ENCODE data around the gene HGFAC.

HGFAC gene

GRCh38 chr4:3441501-3442459, at the start of gene HGFAC:
Gene HGFAC, plus strand, starts transcription at chr4:3441968. Its CDS starts 34 bp downstream, at chr4:3442002.
- no CpG with 5 or more reads among the region's 27 CpGs for WGBS (ENCODE audit: insufficient coverage, insufficient read length)
- Histone ChIP-seq H3K4me1 (ENCODE audit: control insufficient read depth, insufficient read depth, low read length) (no peaks in the 10 kb centered on the region), H3K4me3 (ENCODE audit: low read length) (no peak within 1 kb of the TSS), H3K27ac (ENCODE audit: low read length) (no peak within 1 kb of the TSS), H3K36me3 (ENCODE audit: control insufficient read depth, insufficient read depth, low read length) (no peaks in the 10 kb centered on the region), H3K27me3 (ENCODE audit: control insufficient read depth, insufficient read depth, low read length) (no peaks in the 10 kb centered on the region), H3K9me3 (ENCODE audit: control insufficient read depth, insufficient read depth, low read length) (no peaks in the 10 kb centered on the region)
- DNase-seq (ENCODE audit: low read depth, low spot score), result no peak

- Histone ChIP-seq H3K4me1 (ENCODE audit: control insufficient read depth, insufficient read depth, low read length) (peaks cover 20% of the 10 kb centered on the region), H3K27me3 (ENCODE audit: control insufficient read depth, insufficient read depth, low read length) (no peaks in the 10 kb centered on the region), H3K4me3 (ENCODE audit: low read length) (no peak overlapping the region), H3K27ac (ENCODE audit: low read length) (no peak overlapping the region), H3K36me3 (ENCODE audit: control insufficient read depth, insufficient read depth, low read length) (no peaks in the 10 kb centered on the region), H3K9me3 (ENCODE audit: control insufficient read depth, insufficient read depth, low read length) (0 out of 2 replicates have a peak, but pooled peaks cover 2% of the 10 kb centered on the region)
- WGBS (ENCODE audit: insufficient coverage, insufficient read length), result no CpG with 5 or more reads among the region's 4 CpGs
- DNase-seq (ENCODE audit: low read depth, low spot score), result no peak
Measured at GRCh38 chr4:3392321-3392720, 49.4 kb upstream of the HGFAC start.

GRCh38 chr4:3393171-3393570, 48.6 kb upstream of the HGFAC start:
- no peak overlapping the region for H3K4me3 ChIP-seq (ENCODE audit: low read length)
- H3K27me3 ChIP-seq (ENCODE audit: control insufficient read depth, insufficient read depth, low read length), result no peaks in the 10 kb centered on the region
- H3K9me3 ChIP-seq (ENCODE audit: control insufficient read depth, insufficient read depth, low read length), result 0 out of 2 replicates have a peak, but pooled peaks cover 2% of the 10 kb centered on the region
- H3K27ac ChIP-seq (ENCODE audit: low read length), result no peak overlapping the region
- WGBS (ENCODE audit: insufficient coverage, insufficient read length), result no CpG with 5 or more reads among the region's 8 CpGs
- DNase-seq (ENCODE audit: low read depth, low spot score), result no peak
- no peaks in the 10 kb centered on the region for H3K36me3 ChIP-seq (ENCODE audit: control insufficient read depth, insufficient read depth, low read length)
- peaks cover 16% of the 10 kb centered on the region for H3K4me1 ChIP-seq (ENCODE audit: control insufficient read depth, insufficient read depth, low read length)

GRCh38 chr4:3396600-3396999, 45.2 kb upstream of the HGFAC start:
- no peak overlapping the region for H3K27ac ChIP-seq (ENCODE audit: low read length)
- H3K4me3 ChIP-seq (ENCODE audit: low read length), result no peak overlapping the region
- H3K36me3 ChIP-seq (ENCODE audit: control insufficient read depth, insufficient read depth, low read length), result no peaks in the 10 kb centered on the region
- no peaks in the 10 kb centered on the region for H3K4me1 ChIP-seq (ENCODE audit: control insufficient read depth, insufficient read depth, low read length)
- H3K27me3 ChIP-seq (ENCODE audit: control insufficient read depth, insufficient read depth, low read length), result no peaks in the 10 kb centered on the region
- H3K9me3 ChIP-seq (ENCODE audit: control insufficient read depth, insufficient read depth, low read length), result 0 out of 2 replicates have a peak, but pooled peaks cover 2% of the 10 kb centered on the region
- no peak for DNase-seq (ENCODE audit: low read depth, low spot score)
- WGBS (ENCODE audit: insufficient coverage, insufficient read length), result no CpG with 5 or more reads among the region's 2 CpGs

GRCh38 chr4:3397128-3397527, 44.6 kb upstream of the HGFAC start:
- no peaks in the 10 kb centered on the region for H3K36me3 ChIP-seq (ENCODE audit: control insufficient read depth, insufficient read depth, low read length)
- no peak overlapping the region for H3K27ac ChIP-seq (ENCODE audit: low read length)
- H3K4me1 ChIP-seq (ENCODE audit: control insufficient read depth, insufficient read depth, low read length), result no peaks in the 10 kb centered on the region
- no CpG with 5 or more reads among the region's 11 CpGs for WGBS (ENCODE audit: insufficient coverage, insufficient read length)
- DNase-seq (ENCODE audit: low read depth, low spot score), result no peak
- H3K27me3 ChIP-seq (ENCODE audit: control insufficient read depth, insufficient read depth, low read length), result no peaks in the 10 kb centered on the region
- 0 out of 2 replicates have a peak, but pooled peaks cover 2% of the 10 kb centered on the region for H3K9me3 ChIP-seq (ENCODE audit: control insufficient read depth, insufficient read depth, low read length)
- no peak overlapping the region for H3K4me3 ChIP-seq (ENCODE audit: low read length)

GRCh38 chr4:3399277-3400194, 42.2 kb upstream of the HGFAC start:
- no peaks in the 10 kb centered on the region for H3K4me1 ChIP-seq (ENCODE audit: control insufficient read depth, insufficient read depth, low read length)
- H3K4me3 ChIP-seq (ENCODE audit: low read length), result no peak overlapping the region
- no peaks in the 10 kb centered on the region for H3K27me3 ChIP-seq (ENCODE audit: control insufficient read depth, insufficient read depth, low read length)
- no peak for DNase-seq (ENCODE audit: low read depth, low spot score)
- H3K9me3 ChIP-seq (ENCODE audit: control insufficient read depth, insufficient read depth, low read length), result 0 out of 2 replicates have a peak, but pooled peaks cover 2% of the 10 kb centered on the region
- H3K36me3 ChIP-seq (ENCODE audit: control insufficient read depth, insufficient read depth, low read length), result no peaks in the 10 kb centered on the region
- WGBS (ENCODE audit: insufficient coverage, insufficient read length), result no CpG with 5 or more reads among the region's 5 CpGs
- H3K27ac ChIP-seq (ENCODE audit: low read length), result no peak overlapping the region

- Histone ChIP-seq H3K9me3 (ENCODE audit: control insufficient read depth, insufficient read depth, low read length) (no peaks in the 10 kb centered on the region), H3K27ac (ENCODE audit: low read length) (no peak overlapping the region), H3K27me3 (ENCODE audit: control insufficient read depth, insufficient read depth, low read length) (no peaks in the 10 kb centered on the region), H3K4me3 (ENCODE audit: low read length) (no peak overlapping the region), H3K36me3 (ENCODE audit: control insufficient read depth, insufficient read depth, low read length) (no peaks in the 10 kb centered on the region), H3K4me1 (ENCODE audit: control insufficient read depth, insufficient read depth, low read length) (no peaks in the 10 kb centered on the region; the same call in 1 of the 2 replicates)
- WGBS (ENCODE audit: insufficient coverage, insufficient read length), result no CpG with 5 or more reads among the region's 22 CpGs
- DNase-seq (ENCODE audit: low read depth, low spot score), result no peak
Measured at GRCh38 chr4:3401436-3402171, 40.2 kb upstream of the HGFAC start.

GRCh38 chr4:3402491-3403347, 39.0 kb upstream of the HGFAC start:
- WGBS (ENCODE audit: insufficient coverage, insufficient read length), result no CpG with 5 or more reads among the region's 15 CpGs
- DNase-seq (ENCODE audit: low read depth, low spot score), result no peak
- Histone ChIP-seq H3K4me3 (ENCODE audit: low read length) (no peak overlapping the region), H3K36me3 (ENCODE audit: control insufficient read depth, insufficient read depth, low read length) (no peaks in the 10 kb centered on the region), H3K9me3 (ENCODE audit: control insufficient read depth, insufficient read depth, low read length) (no peaks in the 10 kb centered on the region), H3K27me3 (ENCODE audit: control insufficient read depth, insufficient read depth, low read length) (no peaks in the 10 kb centered on the region), H3K4me1 (ENCODE audit: control insufficient read depth, insufficient read depth, low read length) (no peaks in the 10 kb centered on the region; the same call in 1 of the 2 replicates), H3K27ac (ENCODE audit: low read length) (no peak overlapping the region)

- Histone ChIP-seq H3K27me3 (ENCODE audit: control insufficient read depth, insufficient read depth, low read length) (no peaks in the 10 kb centered on the region), H3K27ac (ENCODE audit: low read length) (no peak overlapping the region), H3K4me1 (ENCODE audit: control insufficient read depth, insufficient read depth, low read length) (no peaks in the 10 kb centered on the region; the same call in 1 of the 2 replicates), H3K36me3 (ENCODE audit: control insufficient read depth, insufficient read depth, low read length) (no peaks in the 10 kb centered on the region), H3K4me3 (ENCODE audit: low read length) (no peak overlapping the region), H3K9me3 (ENCODE audit: control insufficient read depth, insufficient read depth, low read length) (no peaks in the 10 kb centered on the region)
- no CpG with 5 or more reads among the region's 10 CpGs for WGBS (ENCODE audit: insufficient coverage, insufficient read length)
- DNase-seq (ENCODE audit: low read depth, low spot score), result no peak
Measured at GRCh38 chr4:3403348-3403906, 38.3 kb upstream of the HGFAC start.

Data from iPS DF 6.9 (cell line).